HG02610 (cell line): ENCODE results near the gene BRCA2.
A peak's percentile ranks its signal among the peaks of the same experiment; 100 is the strongest.

ENCODE experiments used
- ATAC-seq: cut with Tn5 transposase; IDR thresholded peaks from one replicate; pipeline ENCODE4 v1.9.1; 2021; ENCODE audit warnings: mild to moderate bottlenecking, moderate library complexity; ENCODE audit not compliant: unreplicated experiment

Gene BRCA2

GRCh38 chr13:32427852-32428580 lies 112.7 kb downstream of the BRCA2 start, which contains the start of gene N4BP2L1:
N4BP2L1 (minus strand) TSS chr13:32428130; CDS start chr13:32428082, 48 bp downstream.
- ATAC-seq, result peak; percentile 73

GRCh38 chr13:32428581-32429432 lies 113.5 kb downstream of the BRCA2 start:
- ATAC-seq, result peak; percentile 16

- no peak for ATAC-seq
These were observed 114.2 kb downstream of the BRCA2 start for GRCh38 chr13:32429433-32429909.

- ATAC-seq, result no peak
These were observed 114.9 kb downstream of the BRCA2 start for GRCh38 chr13:32430018-32430747.

GRCh38 chr13:32431361-32431760 lies 116.1 kb downstream of the BRCA2 start:
- no peak for ATAC-seq

- ATAC-seq, result no peak
These were observed 117.5 kb downstream of the BRCA2 start for GRCh38 chr13:32432856-32433255.

- ATAC-seq, result no peak
These were observed 123.6 kb downstream of the BRCA2 start for GRCh38 chr13:32438871-32439270.

- no peak for ATAC-seq
These were observed 127.8 kb downstream of the BRCA2 start for GRCh38 chr13:32443111-32443510.

- ATAC-seq, result no peak
These were observed 130.2 kb downstream of the BRCA2 start for GRCh38 chr13:32445461-32445860.

GRCh38 chr13:32446220-32446619 lies 130.9 kb downstream of the BRCA2 start:
- ATAC-seq, result no peak

- ATAC-seq, result no peak
These were observed 131.6 kb downstream of the BRCA2 start for GRCh38 chr13:32446773-32447465.

GRCh38 chr13:32447894-32448623 lies 132.8 kb downstream of the BRCA2 start:
- ATAC-seq, result no peak

- no peak for ATAC-seq
These were observed 133.7 kb downstream of the BRCA2 start for GRCh38 chr13:32448972-32449371.
